H1 (cell line): ENCODE data around the gene CLDN7. TPM values are rescaled to one million over a fixed set of nuclear protein-coding genes. Genes with fewer than 3 reads are reported as not detected.

ENCODE experiments used
- ASH2L ChIP-seq: fragments of 200-600, 300-600 bp; sonication (generic); IDR thresholded peaks from one replicate; pipeline ENCODE4 v1.7.1; 2017; ENCODE audit warnings: low read length
- CBX5 ChIP-seq: fragments of 300-800, 300-1000 bp; sonication (generic); IDR thresholded peaks from 2 replicates; pipeline ENCODE4 v1.7.1; 2016; ENCODE audit warnings: antibody characterized with exemption, low read length, low read depth
- CHD1 ChIP-seq: IDR thresholded peaks from 2 replicates; pipeline ENCODE4 v1.6.1; 2012; ENCODE audit warnings: low read depth, low read length, improper control_type of control experiment
- CTCF ChIP-seq, 3 experiments: IDR thresholded peaks; 1 replicate in 2 of 3; 2 replicates in 1 of 3; pipeline versions ENCODE4 v1.5.1 to v1.6.1; 2011; ENCODE audit warnings: low read length in 3 of 3, mild to moderate bottlenecking in 3 of 3, inconsistent platforms in 2 of 3, low read depth in 1 of 3, moderate library complexity in 1 of 3; ENCODE audit not compliant: insufficient read depth in 1 of 3; ENCODE audit errors: control extremely low read depth in 1 of 3
- EZH2 ChIP-seq: fragments of 200-600 bp; sonication (generic); IDR thresholded peaks from 2 replicates; pipeline ENCODE4 v1.7.1; 2012; ENCODE audit warnings: low read depth, mild to moderate bottlenecking, moderate library complexity, low read length, inconsistent platforms; ENCODE audit not compliant: severe bottlenecking
- GTF2F1 ChIP-seq: IDR thresholded peaks from 2 replicates; pipeline ENCODE4 v1.6.1; 2012; ENCODE audit warnings: low read depth, low read length, improper control_type of control experiment, borderline replicate concordance
- KDM4A ChIP-seq: IDR thresholded peaks from one replicate; pipeline ENCODE4 v1.7.1; 2012; ENCODE audit warnings: low read depth, mild to moderate bottlenecking, moderate library complexity, low read length, inconsistent platforms; ENCODE audit not compliant: severe bottlenecking
- NRF1 ChIP-seq: IDR thresholded peaks from 2 replicates; pipeline ENCODE4 v1.6.1; 2011; ENCODE audit warnings: mild to moderate bottlenecking, low read depth, low read length, improper control_type of control experiment
- POLR2AphosphoS5 ChIP-seq: IDR thresholded peaks from 2 replicates; pipeline ENCODE4 v1.6.1; 2011; ENCODE audit warnings: low read depth, low read length
- POU5F1 ChIP-seq: IDR thresholded peaks from 2 replicates; pipeline ENCODE4 v1.6.1; 2011; ENCODE audit warnings: low read depth, mild to moderate bottlenecking, low read length, moderate library complexity
- RAD21 ChIP-seq, 2 experiments: IDR thresholded peaks in 1 of 2; conservative IDR thresholded peaks in 1 of 2; 2 replicates each; pipeline ENCODE4 v1.6.1; 2011; ENCODE audit warnings: low read depth in 2 of 2, low read length in 2 of 2, improper control_type of control experiment in 1 of 2, inconsistent platforms in 1 of 2, mild to moderate bottlenecking in 1 of 2, moderate library complexity in 1 of 2
- RNF2 ChIP-seq: fragments of 200-900, 300-1000 bp; sonication (generic); IDR thresholded peaks from 2 replicates; pipeline ENCODE4 v1.7.1; 2016; ENCODE audit warnings: borderline replicate concordance, low read depth, mild to moderate bottlenecking, antibody characterized with exemption, low read length; ENCODE audit not compliant: poor library complexity, severe bottlenecking; ENCODE audit errors: missing control alignments
- RXRA ChIP-seq: IDR thresholded peaks from 2 replicates; pipeline ENCODE4 v1.6.1; 2011; ENCODE audit warnings: low read depth, mild to moderate bottlenecking, low read length, moderate library complexity; ENCODE audit not compliant: insufficient read depth
- SAP30 ChIP-seq: fragments of 300-600 bp; sonication (generic); IDR thresholded peaks from 2 replicates; pipeline ENCODE4 v1.7.1; 2012; ENCODE audit warnings: low read length, moderate library complexity, mild to moderate bottlenecking, inconsistent platforms; ENCODE audit not compliant: insufficient read depth, insufficient replicate concordance
- SIRT6 ChIP-seq: IDR thresholded peaks from one replicate; pipeline ENCODE4 v1.7.1; 2012; ENCODE audit warnings: low read length, inconsistent platforms
- SP2 ChIP-seq: IDR thresholded peaks from 2 replicates; pipeline ENCODE4 v1.6.1; 2012; ENCODE audit warnings: mild to moderate bottlenecking, low read length, inconsistent platforms
- TAF7 ChIP-seq: optimal IDR thresholded peaks from 2 replicates; pipeline ENCODE3; 2011; ENCODE audit warnings: low read depth, mild to moderate bottlenecking, inconsistent platforms, low read length, moderate library complexity, borderline replicate concordance
- TEAD4 ChIP-seq: IDR thresholded peaks from 2 replicates; pipeline ENCODE4 v1.6.1; 2012; ENCODE audit warnings: low read depth, low read length, inconsistent platforms, mixed read lengths
- polyA plus RNA-seq, 7 experiments: library from polyadenylated mRNA; depleted of rRNA in 3 of 7; stranded (reverse) in 5 of 7; unstranded in 2 of 7; fragments of >200 nt in 5 of 7; fragments of 200-250 nt in 2 of 7; gene quantifications; 1 replicate in 5 of 7; 2 replicates in 1 of 7; 4 replicates in 1 of 7; pipeline versions ENCODE4 v1.2.1 to v1.2.3, GENCODE V29; 2011 to 2013; ENCODE audit warnings: missing spikeins in 2 of 7, mixed read lengths in 2 of 7
- total RNA-seq: library from RNA; stranded (reverse); fragmentation: NEBNext Ultra II Directional; extraction: Animal tissue kit (Norgen Biotek cat#: 25700); gene quantifications from 2 replicates; pipeline ENCODE4 v1.2.1, GENCODE V29; 2021

CLDN7 gene
- total and polyA plus RNA-seq, 2 of the 8 experiments (the other 6 are each of a cell fraction or from before 2014, with no cell fraction given) = 118 to 119 TPM

DNA sequence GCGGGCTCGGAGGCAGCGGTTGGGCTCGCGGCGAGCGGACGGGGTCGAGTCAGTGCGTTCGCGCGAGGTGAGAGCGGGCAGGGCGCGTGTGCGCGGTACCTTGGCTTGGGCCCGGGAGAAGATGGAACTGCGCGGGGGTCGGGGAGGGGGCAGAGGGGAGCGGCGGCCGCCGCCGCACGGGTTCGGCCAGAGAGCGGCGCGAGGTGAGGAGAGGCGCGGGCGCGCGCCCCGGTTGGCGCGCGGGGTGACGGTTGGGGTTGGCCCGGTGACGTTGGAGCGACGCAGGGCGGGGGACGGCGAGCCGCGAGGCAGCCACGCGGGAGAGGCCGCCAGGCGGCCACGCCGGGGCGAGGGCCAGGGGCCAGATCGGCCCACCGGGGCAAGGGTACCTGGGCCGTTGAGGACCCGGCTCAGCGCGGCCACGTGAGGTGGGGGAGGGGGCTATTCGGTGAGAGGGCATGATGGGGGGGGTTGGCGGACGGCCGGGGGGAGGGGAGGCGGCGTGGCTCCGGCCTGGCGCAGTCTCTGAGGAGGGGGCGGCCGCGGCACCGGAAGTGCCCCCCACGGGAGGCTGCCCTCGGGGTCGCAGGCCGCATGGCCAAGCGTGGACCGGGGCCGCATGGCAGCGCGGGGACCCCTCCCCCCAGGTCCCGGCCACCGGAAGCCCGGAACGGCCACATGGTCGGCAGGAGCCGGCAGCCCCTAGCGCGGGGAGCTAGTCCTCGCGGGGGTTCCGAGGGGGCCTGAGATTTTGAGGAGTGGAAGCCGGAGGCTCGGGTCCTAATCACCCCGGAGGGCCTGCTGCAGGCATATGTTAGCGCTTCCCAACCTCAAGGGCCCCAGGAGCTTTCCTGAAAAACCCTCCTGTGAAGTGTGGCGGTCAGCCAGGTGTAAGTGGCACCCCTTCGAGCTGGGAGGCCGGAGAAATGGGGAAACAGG lies 45.7 kb upstream of the CLDN7 start (continued):
- TF ChIP-seq SAP30 = peak; percentile 94
- TF ChIP-seq RAD21 (IDR thresholded peaks at IDR 0.05 in 1 of 2, conservative IDR thresholded peaks at IDR 0.05 in 1 of 2; ENCODE audit: low read depth in 2 of 2, low read length in 2 of 2) = no peak
- no peak for TF ChIP-seq POU5F1
- TF ChIP-seq EZH2 = no peak
- 0 out of 4 replicates have a peak, but pooled peaks of 1 of the 3 experiments have one; percentile 8 for TF ChIP-seq CTCF (IDR thresholded peaks at IDR 0.05; ENCODE audit: control extremely low read depth in 1 of 3, insufficient read depth in 1 of 3, low read depth in 1 of 3, low read length in 3 of 3)
- peak; percentile 4 for TF ChIP-seq TAF7
- no peak for TF ChIP-seq RNF2
- TF ChIP-seq ASH2L = no peak
- TF ChIP-seq SIRT6 = no peak
- TF ChIP-seq NRF1 = no peak
- TF ChIP-seq GTF2F1 = no peak
- TF ChIP-seq CBX5 = no peak
- no peak for TF ChIP-seq TEAD4
- no peak for TF ChIP-seq CHD1
- TF ChIP-seq RXRA = no peak
- peak; percentile 25 for TF ChIP-seq KDM4A
- peak; percentile 14; the same call in 1 of the 2 replicates for TF ChIP-seq POLR2AphosphoS5
- TF ChIP-seq SP2 = no peak
